SKM-1 treated with dmso at 0.1 percent for 144 hours (cell line): ENCODE measurements around the gene CYP51A1.
"Not testable (repeated sequence)": the region's sequence is repeated elsewhere in the genome, so short reads cannot be mapped to it uniquely, and the experiment has no call there.

Source experiments
- DNase-seq: peaks from one replicate; lab custom pipeline; 2025; ENCODE audit not compliant: unreplicated experiment; lab: John Stamatoyannopoulos, UW

CYP51A1 gene

DNA sequence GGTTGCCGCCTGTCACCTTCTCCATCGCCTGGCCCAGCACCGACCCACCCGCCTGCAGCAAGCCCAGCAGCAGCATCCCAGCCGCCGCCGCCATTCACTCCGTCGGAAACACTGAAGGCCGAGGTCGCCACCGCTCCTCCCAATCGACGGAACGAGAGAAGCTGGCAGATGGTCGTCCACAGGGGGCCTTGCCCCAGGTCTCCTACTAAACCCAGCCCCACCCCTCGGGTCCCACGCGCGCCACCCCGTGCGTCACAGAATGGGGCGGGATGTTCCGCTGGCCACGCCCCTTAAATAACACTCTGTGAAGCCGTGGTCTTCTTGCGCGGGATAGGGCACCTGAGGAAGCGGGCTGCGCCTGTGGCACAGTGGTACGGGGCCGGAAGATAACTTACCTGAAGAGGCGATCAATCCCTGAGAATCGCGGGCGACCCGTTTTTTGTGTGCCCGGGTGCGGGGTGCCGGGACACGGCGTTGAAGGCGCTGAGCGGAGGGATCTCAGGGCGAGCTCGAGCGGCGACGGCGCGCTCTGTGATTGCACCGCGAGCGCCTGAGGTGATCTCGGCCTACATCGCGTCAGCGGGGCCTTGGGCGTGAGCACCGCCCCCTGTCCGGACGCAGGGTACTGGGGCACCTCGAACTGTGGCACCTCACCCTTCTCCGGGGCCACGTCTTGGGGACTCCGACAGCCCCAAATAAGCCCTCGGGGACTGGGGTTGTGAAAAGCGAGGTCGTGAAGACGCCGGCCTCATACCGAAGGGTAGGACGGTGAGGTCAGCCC, at the start of gene CYP51A1:
CYP51A1 (minus strand) TSS at position 207 of the 781 bp plus-strand sequence; CDS start at position 94, 113 bp downstream.
- DNase-seq, result peak; percentile 84

- peak; percentile 80 for DNase-seq
Measured at GRCh38 chr7:92178928-92179924, 44.9 kb upstream of the CYP51A1 start, which contains the start of gene LRRD1. Gene LRRD1, minus strand, starts transcription at chr7:92179142. Its CDS starts 13,940 bp downstream, at chr7:92165202.

DNA sequence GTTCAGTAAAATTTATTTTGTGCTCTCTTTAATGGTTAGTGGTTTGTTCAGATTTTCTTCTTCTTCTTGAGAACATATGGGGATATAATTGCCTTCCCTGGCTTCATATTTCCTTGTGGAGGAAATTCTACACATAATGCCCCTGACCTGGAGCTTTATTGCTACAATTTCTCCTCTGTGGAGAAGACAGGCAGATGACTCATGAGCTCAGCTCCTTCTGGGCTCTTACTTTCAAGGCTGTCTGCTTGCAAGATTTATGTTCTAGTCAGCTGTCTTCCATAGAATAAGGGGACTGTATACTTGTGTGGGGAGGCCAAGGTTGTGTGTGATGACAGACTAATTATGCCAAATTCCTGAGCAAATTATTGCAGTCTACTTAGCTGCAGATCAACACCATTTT, 43.1 kb upstream of the CYP51A1 start:
- DNase-seq, result no peak

- not testable (repeated sequence) for DNase-seq
Measured at GRCh38 chr7:92169529-92169928, 35.3 kb upstream of the CYP51A1 start.

- no peak for DNase-seq
Measured at GRCh38 chr7:92161271-92161670, 27.0 kb upstream of the CYP51A1 start.

- no peak for DNase-seq
Measured at GRCh38 chr7:92158660-92159575, 24.6 kb upstream of the CYP51A1 start.

GRCh38 chr7:92156990-92157389, 22.7 kb upstream of the CYP51A1 start:
- DNase-seq, result no peak

GRCh38 chr7:92155108-92155739, 20.9 kb upstream of the CYP51A1 start:
- DNase-seq, result no peak

- DNase-seq, result no peak
Measured at GRCh38 chr7:92150450-92151017, 16.3 kb upstream of the CYP51A1 start.

- no peak for DNase-seq
Measured at GRCh38 chr7:92149736-92150239, 15.5 kb upstream of the CYP51A1 start.

- not testable (repeated sequence) for DNase-seq
Measured at GRCh38 chr7:92143192-92143880, 9.1 kb upstream of the CYP51A1 start.

- not testable (repeated sequence) for DNase-seq
Measured at GRCh38 chr7:92142791-92143190, 8.5 kb upstream of the CYP51A1 start.

DNA sequence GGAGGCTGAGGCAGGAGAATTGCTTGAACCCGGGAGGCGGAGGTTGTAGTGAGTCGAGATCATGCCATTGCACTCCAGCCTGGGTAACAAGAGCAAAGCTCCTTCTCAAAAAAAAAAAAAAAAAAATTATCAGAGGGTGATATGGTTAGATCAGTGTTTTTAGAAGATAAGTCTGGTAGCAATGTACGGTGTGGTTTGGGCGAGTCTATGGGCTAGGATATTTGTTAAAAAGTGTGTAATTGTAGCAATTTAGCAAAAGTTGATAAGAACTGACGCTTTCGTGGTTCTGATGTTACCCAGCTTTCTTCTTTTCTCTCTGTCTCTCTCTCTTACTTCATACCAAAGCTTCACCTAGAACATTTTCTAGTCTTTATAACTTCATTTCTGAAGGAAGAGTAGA, 6.9 kb upstream of the CYP51A1 start:
- no peak for DNase-seq

DNA sequence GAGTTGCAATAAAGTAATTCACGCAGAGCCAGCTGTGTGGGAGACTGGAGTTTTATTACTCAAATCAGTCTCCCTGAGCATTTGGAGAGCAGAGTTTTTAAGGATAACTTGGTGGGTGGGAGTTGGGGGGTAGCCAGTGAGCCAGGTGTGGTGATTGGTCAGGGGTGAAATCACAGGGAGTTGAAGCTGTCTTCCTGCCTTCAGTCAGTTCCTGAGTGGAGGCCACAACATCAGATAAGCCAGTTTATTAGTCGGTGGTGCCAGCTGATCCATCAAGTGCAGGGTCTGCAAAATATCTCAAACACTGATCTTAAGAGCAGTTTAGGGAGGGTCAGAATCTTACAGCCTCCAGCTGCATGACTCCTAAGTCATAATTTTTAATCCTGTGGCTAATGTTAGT, 3.3 kb upstream of the CYP51A1 start:
- DNase-seq, result no peak

DNA sequence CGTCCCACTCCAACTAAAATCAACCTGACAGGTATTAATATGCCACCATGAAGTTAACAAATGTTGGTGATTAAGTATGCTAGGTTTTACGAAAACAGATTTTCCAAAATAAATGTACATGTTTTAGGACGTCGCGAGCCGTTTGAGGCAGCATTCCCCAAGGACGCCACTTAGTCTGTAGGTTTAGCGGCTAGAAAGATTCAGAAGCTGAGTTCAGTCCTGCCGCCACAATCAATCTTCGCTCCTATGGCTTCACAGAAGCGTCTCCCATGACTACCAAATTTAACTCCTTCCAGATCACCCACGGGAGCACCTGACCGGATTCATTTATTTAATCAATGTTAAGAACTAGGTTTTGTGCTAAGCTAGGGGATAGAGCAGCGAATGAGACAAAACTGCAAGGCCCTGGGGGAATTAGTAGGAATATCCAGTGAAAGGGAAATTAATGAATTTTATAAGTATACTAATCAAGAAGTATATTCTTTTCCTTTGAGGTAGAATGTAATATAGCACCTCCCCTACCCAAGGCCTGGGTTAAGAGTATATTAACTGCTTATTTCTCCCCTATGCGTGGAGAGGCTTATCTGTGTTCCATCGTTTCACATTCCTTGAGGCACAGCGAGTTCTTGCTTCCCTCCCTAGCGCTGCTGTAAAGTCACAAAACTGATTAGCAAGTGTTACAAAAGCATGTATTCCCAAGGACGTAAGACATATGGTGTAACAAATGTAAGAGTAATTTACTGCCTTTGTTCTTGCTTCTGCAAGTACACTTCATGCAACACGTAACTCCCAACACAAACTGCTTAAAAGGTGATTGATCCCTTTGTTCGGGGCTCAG, 994 bp upstream of the CYP51A1 start:
- DNase-seq, result no peak

DNA sequence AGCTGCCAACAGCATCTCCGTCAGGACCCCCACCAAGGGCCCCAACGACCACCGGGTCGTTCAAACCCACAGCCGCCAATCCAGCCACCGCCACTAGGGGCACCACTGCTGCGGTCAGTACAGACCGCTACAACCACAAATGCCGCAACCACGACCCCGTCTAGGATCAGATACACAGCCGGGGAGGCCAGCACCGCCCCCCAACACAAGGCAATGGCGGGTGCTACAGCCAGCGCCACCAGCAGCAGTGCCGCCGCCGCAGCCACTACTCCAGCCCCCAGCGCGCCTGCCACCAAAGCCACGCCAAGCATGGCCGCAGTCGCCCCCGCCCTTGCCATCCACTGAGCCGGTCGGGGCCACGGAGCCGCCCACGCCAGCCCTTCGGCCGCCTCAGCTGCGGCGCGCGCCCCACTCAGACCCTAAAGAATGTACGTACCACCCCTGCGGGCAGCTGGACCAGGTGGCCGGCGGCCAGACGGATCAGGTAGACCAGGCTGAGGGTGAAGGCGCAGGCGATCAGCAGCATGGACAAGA, 473 bp downstream of the CYP51A1 start:
- peak; percentile 54 for DNase-seq

DNA sequence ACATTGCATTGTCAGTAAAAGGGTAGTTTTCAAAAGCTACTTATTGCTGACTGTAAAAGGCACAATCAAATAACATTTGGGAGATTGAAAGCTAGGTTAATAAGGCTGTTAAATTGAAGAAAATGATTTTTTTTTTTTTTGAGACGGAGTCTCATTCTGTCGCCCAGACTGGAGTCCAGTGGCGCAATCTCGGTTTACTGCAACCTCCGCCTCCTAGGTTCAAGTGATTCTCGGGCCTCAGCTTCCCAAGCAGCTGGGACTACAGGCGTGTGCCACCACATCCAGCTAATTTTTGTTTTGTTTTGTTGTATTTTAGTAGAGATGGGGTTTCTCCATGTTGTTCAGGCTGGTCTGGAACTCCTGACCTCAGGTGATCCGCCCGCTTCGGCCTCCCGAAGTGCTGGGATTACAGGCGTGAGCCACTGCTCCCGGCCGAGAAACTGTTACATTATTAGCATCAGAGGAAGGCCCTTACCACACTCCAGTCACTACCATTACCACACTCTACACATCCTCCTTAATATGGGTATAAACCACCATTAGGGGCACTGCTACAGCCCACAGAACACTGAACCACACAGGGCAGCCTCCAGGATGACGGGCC, 1.0 kb downstream of the CYP51A1 start:
- DNase-seq, result peak; percentile 71
